ENCODE data around the gene COG8. TPM values are rescaled to one million over a fixed set of nuclear protein-coding genes. Genes with fewer than 3 reads are reported as not detected.
"Not testable (repeated sequence)": the region's sequence is repeated elsewhere in the genome, so short reads cannot be mapped to it uniquely, and the experiment has no call there.

Gene COG8
- total RNA-seq, 1 experiment from 2014 or later = 49.2 TPM

DNA sequence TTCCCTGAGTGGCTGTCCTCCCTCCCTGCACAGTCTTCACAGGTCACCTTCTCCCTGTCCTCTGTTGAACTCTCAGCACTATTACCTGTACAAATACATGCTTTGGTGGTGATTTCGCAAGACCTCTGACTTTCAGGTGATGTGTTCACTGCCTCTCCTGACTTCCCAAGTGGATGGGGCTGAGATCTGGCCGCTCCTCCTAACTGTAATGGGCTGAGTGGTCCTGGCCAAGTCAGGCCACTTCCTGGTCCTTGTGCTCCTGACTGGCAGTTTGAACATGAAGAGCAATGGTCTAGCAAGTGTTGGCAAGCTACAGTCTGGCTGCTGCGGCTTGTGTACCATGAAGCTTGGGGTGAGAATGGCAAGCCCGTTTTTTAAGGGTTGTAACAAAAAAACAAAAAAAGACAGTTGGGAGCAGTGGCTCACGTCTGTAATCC, 23.9 kb upstream of the COG8 start:
- H3K4me1 ChIP-seq (ENCODE audit: low read length) = 0 out of 2 replicates have a peak, but pooled peaks cover 4% of the 10 kb centered on the region
- peaks cover 34% of the 10 kb centered on the region for H3K36me3 ChIP-seq (ENCODE audit: insufficient read depth, low read length)
- H3K4me3 ChIP-seq (ENCODE audit: low read length) = no peak overlapping the region

DNA sequence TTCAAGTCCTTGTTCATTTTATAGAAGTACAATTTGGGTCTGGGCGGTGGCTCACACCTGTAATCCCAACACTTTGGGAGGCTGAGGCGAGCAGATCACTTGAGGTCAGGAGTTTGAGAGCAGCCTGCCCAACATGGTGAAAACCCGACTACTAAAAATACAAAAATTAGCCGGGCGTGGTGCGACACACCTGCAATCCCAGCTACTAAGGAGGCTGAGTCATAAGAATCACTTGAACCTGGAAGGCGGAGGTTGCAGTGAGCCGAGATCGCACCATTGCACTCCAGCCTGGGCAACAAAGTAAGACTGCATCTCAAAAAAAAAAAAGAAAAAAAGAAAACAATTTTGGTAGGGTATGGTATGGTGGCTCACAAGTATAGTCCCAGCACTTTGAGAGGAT, 20.7 kb upstream of the COG8 start:
- not testable (repeated sequence) for H3K4me2 ChIP-seq (ENCODE audit: low read depth, low read length, poor library complexity, severe bottlenecking); H3K27ac ChIP-seq (ENCODE audit: low read length); H3K4me1 ChIP-seq (ENCODE audit: low read length); H3K9ac ChIP-seq (ENCODE audit: low read length); H4K20me1 ChIP-seq (ENCODE audit: insufficient read depth, low read depth, low read length); DNase-seq; H2AFZ ChIP-seq (ENCODE audit: low read length); H3K9me3 ChIP-seq (ENCODE audit: low read length); H3K4me3 ChIP-seq (ENCODE audit: low read length); H3K27me3 ChIP-seq (ENCODE audit: low read length); H3K9me2 ChIP-seq (replicated peaks; ENCODE audit: insufficient read depth, low read length)
- Histone ChIP-seq H3K36me3 (ENCODE audit: insufficient read depth, low read length) (peaks cover 29% of the 10 kb centered on the region; the same call in 1 of the 2 replicates), H3K79me2 (ENCODE audit: low read length) (peaks cover 10% of the 10 kb centered on the region)

More for the DNA sequence above, 23.9 kb upstream of the COG8 start:
- Histone ChIP-seq H3K4me2 (ENCODE audit: low read depth, low read length, poor library complexity, severe bottlenecking) (no peak overlapping the region), H3K9ac (ENCODE audit: low read length) (no peak overlapping the region), H2AFZ (ENCODE audit: low read length) (no peak overlapping the region), H4K20me1 (ENCODE audit: insufficient read depth, low read depth, low read length) (0 out of 2 replicates have a peak, but pooled peaks cover 7% of the 10 kb centered on the region), H3K79me2 (ENCODE audit: low read length) (peaks cover 16% of the 10 kb centered on the region), H3K9me2 (replicated peaks; ENCODE audit: insufficient read depth, low read length) (no peaks in the 10 kb centered on the region), H3K27me3 (ENCODE audit: low read length) (no peaks in the 10 kb centered on the region), H3K9me3 (ENCODE audit: low read length) (no peaks in the 10 kb centered on the region), H3K27ac (ENCODE audit: low read length) (no peak overlapping the region)
- DNase-seq = no peak

DNA sequence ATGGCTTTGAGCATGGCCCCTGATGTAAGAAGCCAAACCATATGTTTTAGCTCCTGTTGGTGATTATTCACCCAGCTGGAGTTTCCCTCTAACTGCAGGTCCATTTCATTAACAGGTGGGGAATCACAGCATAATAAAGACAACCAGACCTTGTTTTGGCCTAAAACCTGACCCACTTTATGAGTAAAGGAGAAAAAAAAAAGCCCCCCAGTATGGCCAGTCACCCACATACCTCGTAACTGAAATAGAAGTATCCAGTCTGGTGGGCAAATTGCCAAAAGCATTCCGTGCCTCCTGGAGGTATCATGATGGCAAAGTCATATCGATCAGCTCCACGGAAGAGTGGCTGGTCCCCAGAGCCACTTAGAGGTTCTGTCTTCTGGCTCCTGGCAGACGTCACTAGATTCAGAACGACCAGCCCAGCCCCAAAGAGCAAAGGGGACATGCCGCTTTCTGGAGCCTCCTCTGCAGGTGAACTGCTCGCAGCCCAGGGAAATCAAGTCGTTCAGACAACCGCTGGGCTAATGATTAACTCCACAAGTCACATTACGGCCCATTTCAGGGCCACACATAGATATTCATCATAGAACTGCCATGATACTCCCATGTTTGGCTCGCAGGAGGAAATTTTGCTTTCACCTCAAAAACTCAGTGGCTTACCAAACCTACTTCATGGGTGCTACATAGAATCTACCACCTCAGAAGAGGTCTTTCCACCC, 12.1 kb upstream of the COG8 start, which contains the start of gene TMED6:
Gene TMED6 (minus strand): TSS at position 478 of the 719 bp plus-strand sequence. CDS start 33 bp downstream, at position 445.
- no peak within 1 kb of the TSS for H3K27ac ChIP-seq (ENCODE audit: low read length)
- H3K4me1 ChIP-seq (ENCODE audit: low read length) = no peaks in the 10 kb centered on the region
- no peak within 1 kb of the TSS for H2AFZ ChIP-seq (ENCODE audit: low read length)
- H3K4me3 ChIP-seq (ENCODE audit: low read length) = no peak within 1 kb of the TSS
- no peaks in the 10 kb centered on the region for H3K9me3 ChIP-seq (ENCODE audit: low read length)
- no peak for DNase-seq
- H3K36me3 ChIP-seq (ENCODE audit: insufficient read depth, low read length) = peaks cover 29% of the 10 kb centered on the region
- no peaks in the 10 kb centered on the region for H3K27me3 ChIP-seq (ENCODE audit: low read length)
- H3K9ac ChIP-seq (ENCODE audit: low read length) = no peak within 1 kb of the TSS
- no peak within 1 kb of the TSS for H3K4me2 ChIP-seq (ENCODE audit: low read depth, low read length, poor library complexity, severe bottlenecking)
- no peaks in the 10 kb centered on the region for H4K20me1 ChIP-seq (ENCODE audit: insufficient read depth, low read depth, low read length)
- H3K79me2 ChIP-seq (ENCODE audit: low read length) = no peaks in the 10 kb centered on the region
- no peaks in the 10 kb centered on the region for H3K9me2 ChIP-seq (replicated peaks; ENCODE audit: insufficient read depth, low read length)

DNA sequence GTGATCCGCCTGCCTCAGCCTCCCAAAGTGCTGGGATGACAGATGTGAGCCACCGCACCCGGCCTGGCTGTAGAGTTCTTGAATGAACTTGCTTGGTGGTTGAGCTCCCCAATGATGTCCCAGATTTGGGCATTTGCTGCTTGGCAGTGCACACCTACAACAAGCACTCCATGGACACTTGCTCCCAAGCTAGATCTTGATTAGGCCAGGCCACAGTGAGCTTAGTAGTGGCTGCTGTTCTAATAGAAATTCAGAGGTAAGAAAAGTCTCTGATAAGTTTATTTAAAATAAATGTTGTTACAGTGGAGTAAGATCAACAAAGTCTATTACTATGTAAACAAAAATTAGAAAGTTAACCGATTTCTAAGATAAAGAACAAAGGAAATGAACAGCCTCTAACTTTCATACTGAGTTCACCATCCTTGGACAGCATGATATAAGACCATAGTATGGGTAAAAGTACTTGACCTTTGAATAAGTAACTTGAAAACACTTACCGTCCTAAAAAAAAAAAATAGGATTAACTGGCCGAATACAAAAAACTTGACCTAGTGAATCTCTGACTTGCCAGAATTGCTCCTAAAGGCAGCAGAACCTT, 11.3 kb upstream of the COG8 start:
- Histone ChIP-seq H3K9me3 (ENCODE audit: low read length) (no peaks in the 10 kb centered on the region), H3K27me3 (ENCODE audit: low read length) (no peaks in the 10 kb centered on the region), H3K9me2 (replicated peaks; ENCODE audit: insufficient read depth, low read length) (no peaks in the 10 kb centered on the region), H2AFZ (ENCODE audit: low read length) (no peak overlapping the region), H3K4me2 (ENCODE audit: low read depth, low read length, poor library complexity, severe bottlenecking) (no peak overlapping the region), H3K36me3 (ENCODE audit: insufficient read depth, low read length) (peaks cover 22% of the 10 kb centered on the region), H3K79me2 (ENCODE audit: low read length) (no peaks in the 10 kb centered on the region), H3K4me3 (ENCODE audit: low read length) (no peak overlapping the region), H3K27ac (ENCODE audit: low read length) (no peak overlapping the region), H3K4me1 (ENCODE audit: low read length) (no peaks in the 10 kb centered on the region), H3K9ac (ENCODE audit: low read length) (no peak overlapping the region), H4K20me1 (ENCODE audit: insufficient read depth, low read depth, low read length) (no peaks in the 10 kb centered on the region)
- DNase-seq = no peak

DNA sequence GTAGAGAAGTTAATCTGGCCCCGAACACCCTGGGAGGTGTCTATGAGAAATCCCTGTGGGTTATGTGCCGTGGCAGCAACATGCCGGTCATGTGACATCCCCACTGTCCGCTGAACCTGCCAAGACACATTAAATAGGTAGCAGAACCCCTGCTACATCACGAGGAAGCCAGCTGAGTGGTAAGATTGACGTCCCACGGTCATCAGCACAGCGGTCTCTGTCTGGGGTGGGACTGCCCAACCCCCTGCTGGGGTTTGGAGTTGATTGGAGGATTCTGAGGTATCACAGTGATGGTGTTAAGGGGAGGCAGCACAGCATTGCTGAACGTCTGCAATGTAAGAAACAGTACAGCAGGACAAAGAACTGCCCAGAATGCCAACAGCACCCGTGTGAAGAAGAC, 10.2 kb upstream of the COG8 start:
- Histone ChIP-seq H2AFZ (ENCODE audit: low read length) (no peak overlapping the region), H3K9me2 (replicated peaks; ENCODE audit: insufficient read depth, low read length) (no peaks in the 10 kb centered on the region), H3K4me3 (ENCODE audit: low read length) (no peak overlapping the region), H3K4me1 (ENCODE audit: low read length) (no peaks in the 10 kb centered on the region), H3K4me2 (ENCODE audit: low read depth, low read length, poor library complexity, severe bottlenecking) (no peak overlapping the region), H3K9ac (ENCODE audit: low read length) (no peak overlapping the region), H3K79me2 (ENCODE audit: low read length) (no peaks in the 10 kb centered on the region), H3K36me3 (ENCODE audit: insufficient read depth, low read length) (peaks cover 16% of the 10 kb centered on the region), H3K9me3 (ENCODE audit: low read length) (no peaks in the 10 kb centered on the region), H3K27me3 (ENCODE audit: low read length) (no peaks in the 10 kb centered on the region), H4K20me1 (ENCODE audit: insufficient read depth, low read depth, low read length) (no peaks in the 10 kb centered on the region), H3K27ac (ENCODE audit: low read length) (no peak overlapping the region)
- no peak for DNase-seq

DNA sequence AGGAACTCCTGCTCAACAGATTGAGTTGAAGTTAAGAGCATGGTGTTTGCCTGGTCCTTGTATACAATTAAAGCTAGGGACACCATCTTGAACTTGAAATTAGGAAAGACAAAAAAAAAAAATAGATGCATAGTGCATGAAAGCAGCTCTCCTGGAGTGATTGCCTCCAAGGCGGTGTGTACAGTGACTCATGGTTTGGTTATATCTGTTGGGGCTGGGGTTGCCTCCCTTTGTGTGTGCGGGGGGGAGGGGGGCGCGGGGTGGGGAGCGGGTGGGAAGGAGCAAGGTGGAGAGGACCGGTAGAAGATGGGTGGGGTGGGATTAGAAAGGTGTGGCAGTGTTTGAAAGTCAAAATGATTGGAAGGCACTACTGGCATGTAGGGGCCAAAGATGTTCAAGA, 8.9 kb upstream of the COG8 start:
- Histone ChIP-seq H3K9ac (ENCODE audit: low read length) (no peak overlapping the region), H2AFZ (ENCODE audit: low read length) (no peak overlapping the region), H3K79me2 (ENCODE audit: low read length) (peaks cover 3% of the 10 kb centered on the region), H3K9me2 (replicated peaks; ENCODE audit: insufficient read depth, low read length) (no peaks in the 10 kb centered on the region), H3K27ac (ENCODE audit: low read length) (no peak overlapping the region), H3K4me1 (ENCODE audit: low read length) (no peaks in the 10 kb centered on the region), H3K9me3 (ENCODE audit: low read length) (no peaks in the 10 kb centered on the region), H3K4me2 (ENCODE audit: low read depth, low read length, poor library complexity, severe bottlenecking) (no peak overlapping the region), H3K36me3 (ENCODE audit: insufficient read depth, low read length) (peaks cover 22% of the 10 kb centered on the region), H4K20me1 (ENCODE audit: insufficient read depth, low read depth, low read length) (no peaks in the 10 kb centered on the region), H3K27me3 (ENCODE audit: low read length) (no peaks in the 10 kb centered on the region), H3K4me3 (ENCODE audit: low read length) (no peak overlapping the region)
- DNase-seq = no peak

DNA sequence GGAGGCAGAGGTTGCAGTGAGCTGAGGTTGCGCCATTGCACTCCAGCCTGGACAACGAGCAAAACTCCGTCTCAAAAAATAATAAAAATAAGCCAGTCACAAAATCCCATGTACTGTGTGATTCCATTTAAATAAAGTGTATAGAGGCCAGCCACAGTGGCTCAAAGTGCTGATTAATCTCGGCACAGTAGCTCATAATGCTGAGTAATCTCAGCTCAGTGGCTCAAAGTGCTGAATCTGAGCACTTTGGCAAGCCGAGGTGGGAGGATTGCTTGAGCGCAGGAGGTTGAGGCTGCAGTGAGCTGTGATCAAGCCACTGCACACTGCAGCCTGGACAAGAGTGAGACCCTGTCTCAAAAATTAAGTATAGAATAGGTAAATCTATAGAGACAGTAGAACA, 7.3 kb upstream of the COG8 start:
- no peak overlapping the region for H3K27ac ChIP-seq (ENCODE audit: low read length)
- no peaks in the 10 kb centered on the region for H3K9me2 ChIP-seq (replicated peaks; ENCODE audit: insufficient read depth, low read length)
- no peak overlapping the region for H3K9ac ChIP-seq (ENCODE audit: low read length)

DNA sequence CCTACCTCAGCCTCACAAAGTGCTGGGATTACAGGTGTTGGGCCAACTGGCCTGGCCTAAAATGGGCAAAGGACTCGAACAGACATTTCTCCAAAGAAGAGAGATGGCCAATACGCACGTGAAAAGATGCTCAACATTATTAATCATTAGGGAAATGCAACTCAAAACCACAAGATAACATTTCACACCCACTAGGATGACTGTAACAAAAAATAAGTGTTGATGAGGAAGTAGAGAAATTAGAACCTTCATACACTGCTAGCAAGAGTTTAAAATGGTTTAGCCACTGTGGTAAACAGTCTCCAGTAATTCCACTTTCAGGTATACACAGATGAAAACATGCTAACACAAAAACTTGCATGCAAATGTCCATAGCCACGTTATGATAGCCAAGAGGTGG, 6.6 kb upstream of the COG8 start:
- no peak overlapping the region for H3K4me2 ChIP-seq (ENCODE audit: low read depth, low read length, poor library complexity, severe bottlenecking)
- H3K9me2 ChIP-seq (replicated peaks; ENCODE audit: insufficient read depth, low read length) = no peaks in the 10 kb centered on the region
- no peaks in the 10 kb centered on the region for H3K9me3 ChIP-seq (ENCODE audit: low read length)
- no peaks in the 10 kb centered on the region for H4K20me1 ChIP-seq (ENCODE audit: insufficient read depth, low read depth, low read length)
- no peak overlapping the region for H3K27ac ChIP-seq (ENCODE audit: low read length)
- H3K9ac ChIP-seq (ENCODE audit: low read length) = no peak overlapping the region
- no peak overlapping the region for H2AFZ ChIP-seq (ENCODE audit: low read length)
- no peak overlapping the region for H3K4me3 ChIP-seq (ENCODE audit: low read length)
- no peak for DNase-seq
- H3K79me2 ChIP-seq (ENCODE audit: low read length) = peaks cover 20% of the 10 kb centered on the region
- peaks cover 39% of the 10 kb centered on the region for H3K36me3 ChIP-seq (ENCODE audit: insufficient read depth, low read length)
- no peaks in the 10 kb centered on the region for H3K27me3 ChIP-seq (ENCODE audit: low read length)
- peaks cover 11% of the 10 kb centered on the region for H3K4me1 ChIP-seq (ENCODE audit: low read length)

More for the DNA sequence above, 7.3 kb upstream of the COG8 start:
- no peak for DNase-seq
- H3K36me3 ChIP-seq (ENCODE audit: insufficient read depth, low read length) = peaks cover 31% of the 10 kb centered on the region
- H2AFZ ChIP-seq (ENCODE audit: low read length) = no peak overlapping the region
- peaks cover 4% of the 10 kb centered on the region; the same call in 1 of the 2 replicates for H3K4me1 ChIP-seq (ENCODE audit: low read length)
- H3K9me3 ChIP-seq (ENCODE audit: low read length) = no peaks in the 10 kb centered on the region
- peaks cover 13% of the 10 kb centered on the region for H3K79me2 ChIP-seq (ENCODE audit: low read length)
- H4K20me1 ChIP-seq (ENCODE audit: insufficient read depth, low read depth, low read length) = no peaks in the 10 kb centered on the region
- H3K4me2 ChIP-seq (ENCODE audit: low read depth, low read length, poor library complexity, severe bottlenecking) = no peak overlapping the region
- no peaks in the 10 kb centered on the region for H3K27me3 ChIP-seq (ENCODE audit: low read length)
- H3K4me3 ChIP-seq (ENCODE audit: low read length) = no peak overlapping the region

Measured in Karpas-422 (cell line).